Measurements from ENCODE around the gene NPFFR2.
A peak's percentile ranks its signal among the peaks of the same experiment; 100 is the strongest.
"Not testable (repeated sequence)": the region's sequence is repeated elsewhere in the genome, so short reads cannot be mapped to it uniquely, and the experiment has no call there.

The NPFFR2 gene

DNA sequence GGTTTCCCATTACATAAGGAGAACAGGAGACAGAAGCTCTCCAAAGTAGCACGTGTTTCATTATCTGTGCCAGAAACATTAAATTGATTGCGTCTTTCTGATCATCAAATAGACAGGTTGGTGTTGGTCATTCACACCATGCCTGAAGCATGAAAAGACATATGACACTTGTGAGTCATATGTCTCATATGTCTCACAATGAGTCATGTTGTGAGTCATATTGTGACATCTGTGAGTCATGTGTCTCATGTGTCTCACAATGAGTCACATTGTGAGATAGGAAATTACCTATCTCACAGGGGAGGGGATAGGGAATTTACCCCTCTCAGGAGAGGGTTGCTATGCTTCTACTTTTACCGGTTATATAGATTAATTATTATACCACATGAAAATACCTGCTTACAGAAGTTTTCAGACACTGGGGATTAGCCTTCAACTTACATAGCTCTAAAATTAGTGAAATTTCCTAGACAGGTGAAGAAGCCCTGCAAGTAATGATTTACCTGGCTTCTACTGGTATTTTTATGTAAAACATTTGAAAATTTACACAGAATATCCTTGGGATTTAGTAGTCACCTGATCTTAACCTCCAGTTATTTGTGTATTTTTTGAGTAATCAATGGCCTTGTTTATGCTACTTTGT lies 80.8 kb downstream of the NPFFR2 start:
- DNase-seq (ENCODE audit: low spot score) = peak; percentile 24

DNA sequence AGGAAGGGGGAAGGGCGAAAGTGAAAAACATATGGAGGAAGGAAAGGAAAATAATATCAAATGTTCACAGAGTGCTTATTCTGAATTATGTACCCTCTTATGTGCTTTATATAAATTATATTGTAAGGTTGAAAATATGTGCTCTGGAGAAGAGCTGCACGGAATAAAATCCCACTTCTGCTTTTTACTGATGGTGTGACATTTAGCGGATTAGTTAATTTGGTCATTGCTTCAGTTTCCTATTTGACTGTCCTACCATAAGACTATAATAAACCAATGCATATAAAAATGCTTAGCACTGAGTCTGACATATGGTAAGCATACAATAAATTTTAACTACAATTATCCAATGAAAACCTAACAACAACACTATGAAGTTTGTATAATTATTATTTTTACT lies 86.2 kb downstream of the NPFFR2 start:
- no peak for DNase-seq (ENCODE audit: low spot score)

GRCh38 chr4:72119946-72120345 lies 88.1 kb downstream of the NPFFR2 start:
- no peak for DNase-seq (ENCODE audit: low spot score)

- DNase-seq (ENCODE audit: low spot score) = no peak
Measured at GRCh38 chr4:72128741-72129140, 96.9 kb downstream of the NPFFR2 start.

DNA sequence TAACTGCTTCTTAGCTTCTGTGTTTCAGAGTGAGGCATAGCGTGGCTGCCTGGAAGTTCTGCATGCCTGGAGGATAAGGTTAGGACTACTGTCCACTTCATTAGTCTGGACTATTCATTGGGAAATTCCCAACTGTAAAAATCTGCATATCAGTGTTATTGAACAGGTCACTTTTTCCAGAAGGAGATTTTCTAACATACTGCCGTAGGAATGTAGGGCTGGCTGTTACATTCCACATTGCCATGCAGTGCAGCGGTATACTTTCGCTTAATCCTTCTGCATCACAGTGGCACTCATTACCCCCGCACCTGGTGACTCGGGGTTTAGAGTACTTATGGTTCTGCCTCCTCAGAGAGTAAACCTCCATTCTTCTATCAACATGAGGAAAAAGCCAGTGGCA lies 104.6 kb downstream of the NPFFR2 start:
- DNase-seq (ENCODE audit: low spot score) = no peak

DNA sequence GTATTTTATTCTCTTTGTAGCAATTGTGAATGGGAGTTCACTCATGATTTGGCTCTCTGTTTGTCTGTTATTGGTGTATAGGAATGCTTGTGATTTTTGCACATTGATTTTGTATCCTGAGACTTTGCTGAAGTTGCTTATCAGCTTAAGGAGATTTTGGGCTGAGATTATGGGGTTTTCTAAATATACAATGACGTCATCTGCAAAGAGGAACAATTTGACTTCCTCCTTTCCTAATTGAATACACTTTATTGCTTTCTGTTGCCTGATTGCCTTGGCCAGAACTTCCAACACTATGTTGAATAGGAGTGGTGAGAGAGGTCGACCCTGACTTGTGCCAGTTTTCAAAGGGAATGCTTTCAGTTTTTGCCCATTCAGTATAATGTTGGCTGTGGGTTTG lies 108.2 kb downstream of the NPFFR2 start:
- not testable (repeated sequence) for DNase-seq (ENCODE audit: low spot score)

- DNase-seq (ENCODE audit: low spot score) = no peak
Measured at GRCh38 chr4:72144241-72144640, 112.4 kb downstream of the NPFFR2 start.

GRCh38 chr4:72152731-72153130 lies 120.9 kb downstream of the NPFFR2 start:
- no peak for DNase-seq (ENCODE audit: low spot score)

- not testable (repeated sequence) for DNase-seq (ENCODE audit: low spot score)
Measured at GRCh38 chr4:72153634-72154033, 121.8 kb downstream of the NPFFR2 start.

- DNase-seq (ENCODE audit: low spot score) = not testable (repeated sequence)
Measured at GRCh38 chr4:72169285-72169684, 137.5 kb downstream of the NPFFR2 start.

GRCh38 chr4:72169861-72170260 lies 138.1 kb downstream of the NPFFR2 start:
- DNase-seq (ENCODE audit: low spot score) = no peak

DNA sequence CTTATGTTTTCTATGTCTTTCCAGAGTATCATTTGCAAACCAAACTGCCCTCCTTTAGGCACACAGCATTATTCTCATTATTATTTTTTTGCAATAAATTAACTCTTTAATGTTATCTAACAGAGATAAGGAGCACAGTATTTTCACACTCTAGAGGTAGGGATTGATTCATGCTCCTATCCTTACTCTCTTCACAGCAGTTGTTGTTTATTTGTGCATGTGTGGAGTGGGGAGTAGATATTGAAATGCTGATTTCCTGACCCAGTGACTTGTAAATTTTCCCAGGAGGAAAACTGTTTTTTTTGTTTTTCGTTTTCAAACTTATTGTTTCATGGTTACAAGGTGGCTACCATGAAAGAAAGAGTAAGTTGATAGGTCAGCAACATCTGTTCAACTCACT lies 140.0 kb downstream of the NPFFR2 start:
- no peak for DNase-seq (ENCODE audit: low spot score)

GRCh38 chr4:72179342-72179741 lies 147.5 kb downstream of the NPFFR2 start:
- no peak for DNase-seq (ENCODE audit: low spot score)

DNA sequence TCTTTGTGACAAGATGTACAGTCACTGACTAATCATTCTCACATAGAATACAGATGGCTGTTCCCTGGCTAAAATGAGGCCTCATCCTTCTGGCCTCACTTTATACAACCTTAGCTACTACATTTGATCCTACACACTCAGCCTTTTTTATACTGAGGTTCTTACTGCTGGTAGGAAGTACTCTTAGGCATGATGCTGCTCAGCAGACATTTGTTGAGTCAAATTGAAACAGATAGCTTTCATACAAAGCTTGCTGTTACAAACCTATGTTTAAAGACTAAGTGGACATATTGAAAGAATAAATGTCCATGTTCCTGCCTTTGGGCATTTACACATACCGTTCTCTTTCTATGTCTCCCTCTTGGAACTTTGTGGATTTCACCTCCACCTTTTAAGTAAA lies 154.9 kb downstream of the NPFFR2 start:
- no peak for DNase-seq (ENCODE audit: low spot score)

DNA sequence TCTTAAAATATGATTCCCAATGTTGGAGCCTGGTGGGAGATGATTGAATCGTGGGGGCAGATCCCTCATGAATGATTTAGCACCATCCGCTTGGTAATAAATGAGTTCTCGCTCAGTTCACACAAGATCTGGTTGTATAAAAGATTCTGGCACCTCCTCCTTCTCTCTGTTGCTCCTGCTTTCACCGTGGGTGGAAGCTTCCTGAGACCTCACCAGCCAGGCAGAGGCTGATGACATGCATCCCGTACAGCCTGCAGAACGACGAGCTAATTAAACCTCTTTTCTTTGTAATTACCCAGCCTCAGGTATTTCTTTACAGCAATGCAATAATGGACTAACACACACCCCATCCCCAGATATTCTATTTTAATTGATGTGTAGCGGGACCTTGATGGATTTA lies 162.2 kb downstream of the NPFFR2 start:
- DNase-seq (ENCODE audit: low spot score) = no peak

DNA sequence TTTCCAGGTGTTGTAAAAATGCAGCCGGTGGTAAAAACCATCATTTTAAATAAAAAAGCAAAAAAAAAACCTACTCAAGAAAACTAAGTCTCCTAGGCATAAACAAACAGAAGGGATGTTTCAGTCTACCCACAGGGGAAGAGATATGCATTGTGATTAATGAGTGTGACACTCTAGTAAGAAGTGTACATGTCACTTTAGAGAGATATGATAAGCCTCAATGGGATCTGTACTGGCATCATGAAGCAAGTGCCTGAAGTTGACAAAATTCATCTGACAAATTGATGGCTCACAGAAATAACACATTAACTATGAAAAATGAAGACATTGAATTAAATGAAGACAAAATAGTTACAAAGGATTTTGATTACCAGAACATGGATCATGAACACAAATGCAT lies 162.7 kb downstream of the NPFFR2 start:
- DNase-seq (ENCODE audit: low spot score) = no peak

Measured in NAMALWA (cell line).